ENCODE measurements around the gene EID1.
"Not testable (repeated sequence)": the region's sequence is repeated elsewhere in the genome, so short reads cannot be mapped to it uniquely, and the experiment has no call there.

EID1 gene

DNA sequence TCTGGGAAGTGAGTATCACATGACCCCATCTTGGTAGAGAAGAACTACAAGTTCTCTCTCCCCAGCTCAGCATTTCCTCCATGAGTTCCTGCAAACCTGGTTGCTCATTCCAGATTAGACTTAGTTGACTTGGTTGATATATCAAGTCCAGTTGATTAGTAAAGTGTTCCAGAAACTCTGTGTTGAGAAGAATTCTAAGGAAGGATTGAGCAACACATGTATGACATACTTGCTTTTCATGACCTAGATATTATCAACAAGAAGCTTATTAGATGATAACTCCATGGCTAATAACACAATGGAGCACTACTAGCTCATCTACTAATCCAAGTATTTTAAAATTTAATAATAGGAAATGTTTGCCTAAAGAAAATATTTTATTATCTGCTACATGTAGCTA lies 6.4 kb upstream of the EID1 start:
- DNase-seq, result no peak

DNA sequence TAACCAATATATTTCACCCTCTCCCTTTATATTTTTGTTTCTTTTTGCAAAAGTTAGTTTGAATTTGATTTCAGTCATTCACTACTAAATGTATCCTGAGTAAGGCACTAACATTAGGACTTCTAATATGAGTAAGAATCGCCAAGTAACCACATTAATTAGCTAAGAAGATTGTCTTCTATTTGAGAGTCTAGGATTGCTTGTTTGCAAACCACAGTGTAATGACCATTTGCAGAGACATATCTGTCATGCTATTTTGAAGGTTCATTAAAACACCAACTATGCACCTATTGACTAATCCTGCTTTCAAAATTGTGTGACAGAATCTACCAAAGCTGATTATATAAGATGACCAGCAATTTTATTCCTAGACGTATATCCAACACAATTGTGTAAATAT lies 5.3 kb upstream of the EID1 start:
- DNase-seq, result no peak

DNA sequence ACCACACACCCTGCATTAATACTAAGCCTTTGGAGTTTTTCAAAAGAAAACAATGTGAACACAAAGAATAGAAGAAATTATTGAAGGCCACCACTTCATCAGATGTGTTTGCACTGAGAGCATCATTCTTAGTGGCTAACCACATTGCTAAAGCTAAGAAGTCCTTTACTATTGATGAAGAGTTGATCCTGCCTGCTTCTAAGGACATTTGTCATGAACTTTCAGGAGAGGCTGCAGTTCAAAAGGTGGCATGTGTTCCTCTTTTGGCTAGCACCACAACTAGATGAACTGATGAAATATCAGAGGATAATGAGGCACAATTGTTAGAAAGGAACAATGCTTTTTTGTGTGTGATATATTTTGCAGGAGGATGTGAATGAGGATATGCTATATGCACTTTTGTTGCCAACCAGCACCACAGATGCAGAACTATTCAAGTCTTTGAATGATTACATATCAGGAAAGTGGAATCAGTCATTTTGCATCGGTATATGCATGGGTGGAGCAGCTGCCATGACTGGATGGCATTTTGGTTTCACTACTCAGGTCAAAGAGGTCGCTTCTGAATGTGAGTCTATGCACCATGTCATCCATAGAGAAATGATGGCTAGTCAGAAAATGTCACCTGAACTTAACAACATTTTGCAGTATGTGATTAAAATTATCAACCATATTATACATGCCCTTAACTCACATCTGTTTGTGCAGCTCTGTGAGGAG lies 2.5 kb upstream of the EID1 start:
- no peak for DNase-seq

DNA sequence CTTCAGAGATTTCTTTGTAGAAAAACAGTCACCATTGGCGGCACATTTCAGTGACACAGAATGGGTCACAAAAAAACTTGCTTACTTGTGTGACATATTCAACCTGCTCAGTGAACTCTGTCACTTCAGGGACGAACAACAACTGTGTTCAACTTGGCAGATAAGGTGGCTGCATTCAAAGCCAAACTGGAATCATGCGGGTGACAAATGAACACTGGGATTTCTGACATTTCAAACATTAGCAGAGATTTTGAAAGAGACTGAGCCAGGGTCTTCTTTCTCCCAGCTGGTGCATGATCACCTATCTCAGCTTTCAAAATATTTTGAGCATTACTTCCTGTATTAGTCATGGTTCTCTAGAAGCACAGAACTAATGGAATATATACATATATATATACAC lies 1.9 kb upstream of the EID1 start:
- DNase-seq, result no peak

DNA sequence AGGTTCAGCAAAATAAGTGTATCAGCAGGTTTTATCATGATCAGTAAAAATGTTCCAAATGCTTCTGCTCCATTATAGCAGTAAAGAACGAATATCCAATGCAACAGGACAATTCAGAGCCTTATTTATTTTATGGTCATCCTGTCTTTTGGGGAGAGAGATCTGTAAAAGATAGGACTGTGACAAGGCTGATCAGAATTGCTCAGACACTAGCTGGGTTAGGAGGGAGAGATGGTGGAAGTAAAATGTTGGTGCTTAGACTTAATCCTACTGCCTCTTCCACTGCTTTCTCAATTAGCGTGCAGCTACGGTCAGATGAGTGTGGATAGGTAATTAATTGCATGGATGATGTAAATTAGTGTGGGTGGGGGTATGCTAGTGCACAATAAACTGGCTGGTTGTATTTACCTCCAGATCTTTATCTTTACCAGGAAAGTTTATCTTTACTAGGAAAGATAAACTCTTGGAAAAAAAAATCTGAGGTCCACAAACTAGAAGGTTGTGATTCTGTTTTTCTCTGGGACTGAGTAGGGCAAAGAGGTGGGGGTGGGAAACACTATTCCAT lies 2.2 kb downstream of the EID1 start:
- DNase-seq, result no peak

DNA sequence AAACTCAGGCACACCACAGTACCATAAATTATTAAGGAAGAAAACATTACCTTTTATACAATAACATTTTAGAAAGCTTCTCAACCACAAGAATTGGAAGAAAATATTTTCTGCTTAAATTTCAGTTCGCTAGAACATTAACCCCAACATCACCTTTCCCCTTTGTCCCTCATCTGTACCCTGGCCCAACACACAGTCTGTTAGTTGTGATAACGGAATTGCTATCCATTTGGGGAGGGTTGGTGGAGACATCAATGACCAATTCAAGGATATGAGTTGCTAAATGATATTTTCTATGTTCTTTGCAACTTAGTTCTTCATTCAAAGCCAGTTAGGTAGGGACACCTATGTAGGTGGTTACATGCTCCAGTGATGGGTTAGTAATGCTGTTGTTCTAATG lies 5.8 kb downstream of the EID1 start:
- DNase-seq, result no peak

DNA sequence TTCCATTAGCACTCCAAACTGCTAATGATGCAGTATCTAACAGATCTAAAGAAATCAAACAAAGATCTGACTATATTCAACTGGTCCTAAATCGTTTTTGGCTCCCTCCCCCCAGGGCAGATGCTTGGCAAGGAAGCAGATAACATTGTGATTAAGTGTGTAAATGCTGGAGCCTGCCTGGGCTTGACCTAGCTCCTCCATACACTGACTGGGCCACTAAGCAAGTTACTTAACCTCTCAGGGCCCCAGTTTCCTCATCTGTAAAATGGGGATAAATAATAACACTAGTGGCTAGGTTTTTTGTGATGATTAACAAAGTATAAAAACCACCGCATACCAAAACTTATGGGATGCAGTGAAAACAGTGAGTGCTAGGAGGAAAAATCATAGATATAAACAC lies 9.2 kb downstream of the EID1 start:
- no peak for DNase-seq

DNA sequence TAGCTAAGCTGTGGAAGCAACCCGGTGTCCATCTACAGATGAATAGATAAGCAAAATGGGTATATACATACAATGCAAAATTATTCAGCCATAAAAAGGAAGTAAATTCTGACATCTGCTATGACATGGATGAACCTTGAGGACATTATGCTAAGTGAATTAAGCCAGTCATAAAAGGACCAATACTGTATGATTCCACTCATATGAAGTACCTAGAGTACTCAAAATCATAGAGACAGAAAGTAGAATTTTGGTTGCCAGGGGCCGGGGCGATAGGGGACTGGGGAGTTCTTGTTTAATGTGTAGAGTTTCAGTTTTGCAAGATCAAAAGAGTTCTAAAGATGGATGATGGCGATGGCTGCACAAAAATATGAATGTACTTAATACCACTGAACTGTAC lies 10.3 kb downstream of the EID1 start:
- no peak for DNase-seq

DNA sequence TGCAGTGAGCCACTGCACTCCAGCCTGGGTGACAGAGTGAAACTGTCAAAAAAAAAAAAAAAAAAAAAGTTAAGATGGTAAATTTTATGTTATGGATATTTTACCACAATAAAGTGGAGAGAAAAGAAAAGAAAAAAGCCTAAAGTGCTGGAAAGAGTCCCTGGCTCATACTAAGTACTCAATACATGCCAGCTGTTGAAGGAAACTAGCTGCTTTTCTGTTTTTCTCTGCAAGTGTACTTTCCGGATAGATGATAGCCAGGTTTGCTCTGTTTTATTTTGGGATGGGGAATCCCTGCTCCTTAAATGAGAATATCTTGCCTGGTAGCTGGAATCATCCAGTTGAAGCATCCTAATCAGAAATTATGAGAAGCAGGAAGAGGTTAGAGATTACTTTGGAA lies 10.9 kb downstream of the EID1 start:
- no peak for DNase-seq

DNA sequence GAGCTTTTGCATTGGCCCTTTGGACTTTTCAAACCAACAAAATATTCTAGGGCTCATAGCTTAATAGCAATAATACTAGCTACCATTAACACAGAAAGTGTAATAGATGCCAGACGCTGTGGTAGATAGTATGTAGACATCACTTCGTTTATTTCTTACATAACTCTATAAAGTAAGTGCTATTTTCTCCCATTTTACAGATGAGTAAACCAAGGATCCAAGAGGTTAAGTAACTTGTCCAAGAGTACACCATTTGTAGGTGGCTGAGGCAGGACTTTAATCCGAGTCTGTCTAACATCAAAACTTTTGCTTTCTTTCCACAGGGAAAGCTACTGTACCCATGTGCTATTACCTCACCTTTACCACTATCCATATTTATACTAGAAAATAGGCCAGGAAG lies 12.0 kb downstream of the EID1 start:
- no peak for DNase-seq

DNA sequence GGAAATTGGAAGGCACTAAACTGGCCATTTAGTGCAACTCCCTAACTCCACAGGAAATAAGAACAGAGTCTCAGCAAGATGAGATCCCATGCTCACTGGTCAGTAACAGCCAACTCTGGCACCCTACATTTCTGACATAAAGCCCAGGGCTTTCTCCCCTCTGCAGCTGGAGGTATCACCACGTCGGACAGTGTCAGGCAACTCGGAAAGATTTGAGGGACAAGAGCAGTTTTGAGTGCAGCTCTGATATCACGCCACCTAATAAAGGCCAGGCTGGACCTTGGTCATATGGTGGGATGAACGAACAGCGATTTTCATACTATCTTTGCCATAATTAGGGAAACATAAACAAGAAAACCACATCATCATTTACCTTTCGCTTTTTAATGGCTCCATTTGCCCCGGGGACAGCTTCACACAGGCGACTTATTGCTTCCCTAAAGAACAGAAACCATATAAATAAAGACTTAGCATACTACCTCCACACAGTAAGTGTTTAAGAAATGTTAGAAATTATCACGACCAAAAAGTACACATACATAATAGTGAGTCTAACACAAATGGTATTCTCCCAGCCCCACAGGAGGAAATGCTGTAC lies 12.5 kb downstream of the EID1 start:
- no peak for DNase-seq

DNA sequence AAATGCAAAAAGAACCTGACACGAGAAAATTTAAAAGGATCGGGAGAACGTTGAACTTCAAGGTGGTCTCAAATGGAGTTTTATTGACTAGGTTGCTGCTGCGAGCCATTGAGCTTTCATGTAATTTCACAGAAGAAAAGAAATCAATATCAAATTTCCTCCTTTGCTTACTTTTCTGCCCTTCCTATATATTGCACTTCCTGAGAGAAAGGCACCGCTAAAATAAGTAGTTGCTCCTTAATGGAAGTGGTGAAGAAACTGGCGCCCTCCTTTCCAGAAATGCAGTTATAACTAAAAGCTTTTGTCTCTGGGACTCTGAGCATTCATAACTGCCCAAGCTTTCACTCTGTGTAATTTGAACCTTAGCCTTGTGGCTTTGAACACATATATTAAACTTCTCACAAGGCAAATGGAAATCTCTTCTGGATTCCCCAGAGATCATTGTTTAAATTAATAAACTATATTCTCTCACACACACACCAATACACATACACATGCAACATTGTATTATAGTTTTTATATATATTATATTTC lies 13.4 kb downstream of the EID1 start:
- no peak for DNase-seq

DNA sequence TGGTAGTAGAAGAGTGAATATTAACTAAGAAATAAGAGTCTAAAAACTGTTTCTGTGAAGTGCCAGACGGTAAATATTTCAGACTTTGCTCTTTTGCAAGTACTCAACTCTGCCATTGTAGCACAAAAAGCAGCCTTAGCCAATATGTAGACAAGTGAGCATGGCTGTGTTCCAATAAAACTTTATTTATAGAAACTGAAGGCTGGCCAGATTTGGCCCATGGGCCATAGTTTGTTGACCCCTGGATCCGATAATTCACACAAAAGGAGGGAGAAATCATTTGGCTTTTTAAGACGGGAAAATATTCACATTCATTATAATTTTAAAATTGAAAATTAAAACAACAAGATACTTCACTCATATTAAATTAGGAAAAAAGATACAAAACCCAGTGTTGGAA lies 15.4 kb downstream of the EID1 start:
- DNase-seq, result no peak

DNA sequence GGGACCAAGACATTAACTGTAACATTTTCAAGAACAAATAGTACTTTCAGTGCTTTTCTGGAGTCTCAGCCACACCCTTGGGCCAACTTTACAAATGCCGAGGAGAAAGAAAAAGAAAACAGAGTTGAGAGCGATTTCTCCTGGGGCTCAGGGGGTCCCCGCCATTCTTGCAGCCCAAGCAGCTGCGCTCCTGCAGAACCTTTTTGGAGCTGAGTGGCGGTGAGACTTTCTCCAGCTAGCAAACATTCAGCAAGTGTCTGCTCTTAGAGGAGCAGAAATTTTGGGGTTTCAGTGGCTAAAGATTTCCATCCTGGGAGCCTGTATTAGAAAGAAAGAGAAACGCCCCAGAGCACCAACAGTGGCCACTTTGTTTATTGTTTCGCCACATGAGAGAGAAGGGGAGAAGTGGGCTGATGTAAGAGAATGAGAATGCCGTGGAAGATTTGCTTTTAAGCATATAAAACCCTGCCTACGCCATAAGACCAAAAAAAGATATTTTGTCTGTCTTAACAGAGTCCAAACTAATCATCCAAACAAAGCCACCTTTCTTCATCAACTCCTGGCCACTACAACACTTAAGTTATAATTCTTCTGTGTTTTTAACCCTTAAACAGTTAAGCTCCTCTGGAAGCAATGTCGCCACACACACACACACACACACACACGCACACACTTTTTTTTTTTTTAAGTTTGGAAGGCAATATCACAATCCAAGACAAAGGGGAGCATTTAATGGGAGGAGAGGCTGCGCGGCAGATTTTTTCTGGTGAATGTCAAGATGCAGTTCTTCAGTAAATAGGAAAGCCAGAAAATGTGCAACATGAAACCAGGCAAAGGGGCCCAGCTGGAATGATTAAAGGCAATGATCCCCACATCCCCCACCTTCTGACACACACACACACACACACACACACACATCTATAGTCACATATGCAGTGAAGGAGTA lies 19.2 kb downstream of the EID1 start:
- no peak for DNase-seq

DNA sequence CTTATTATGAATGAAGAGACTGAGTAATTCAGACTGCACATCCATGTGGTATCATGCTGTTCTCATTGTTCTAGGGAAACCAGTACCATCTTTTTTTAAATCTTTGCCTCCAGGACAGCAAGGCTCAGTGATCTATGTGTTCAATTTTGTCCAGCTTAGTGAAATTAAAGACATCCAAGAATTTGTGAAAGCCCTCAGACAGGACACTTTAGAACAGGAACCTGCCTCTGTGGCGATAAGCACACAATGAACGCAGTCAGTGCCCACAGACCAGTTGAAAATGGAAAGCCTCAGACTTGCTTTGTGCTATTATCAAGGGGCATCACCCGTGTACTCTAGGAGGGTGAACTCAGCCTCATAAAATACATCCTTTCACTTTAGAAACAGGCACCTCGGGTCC lies 20.1 kb downstream of the EID1 start:
- no peak for DNase-seq

DNA sequence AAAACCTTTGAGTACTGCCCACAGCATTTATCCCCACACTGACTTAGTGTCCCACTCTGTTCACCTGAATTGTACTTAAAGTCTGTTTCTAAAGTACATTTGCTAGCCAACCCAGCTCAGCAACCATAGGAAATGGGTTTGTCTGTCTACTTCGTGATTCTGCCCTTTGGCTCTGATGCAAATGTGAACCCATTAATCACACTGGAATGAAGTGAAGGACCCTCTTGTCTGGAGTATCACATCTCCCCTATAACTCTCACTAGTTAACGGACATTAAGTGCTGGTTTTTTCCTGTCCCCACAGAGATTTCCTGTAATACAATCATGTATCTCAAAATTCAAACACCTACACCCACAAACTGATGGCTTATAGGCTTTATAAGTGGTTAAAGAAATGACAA lies 20.5 kb downstream of the EID1 start:
- DNase-seq, result no peak

DNA sequence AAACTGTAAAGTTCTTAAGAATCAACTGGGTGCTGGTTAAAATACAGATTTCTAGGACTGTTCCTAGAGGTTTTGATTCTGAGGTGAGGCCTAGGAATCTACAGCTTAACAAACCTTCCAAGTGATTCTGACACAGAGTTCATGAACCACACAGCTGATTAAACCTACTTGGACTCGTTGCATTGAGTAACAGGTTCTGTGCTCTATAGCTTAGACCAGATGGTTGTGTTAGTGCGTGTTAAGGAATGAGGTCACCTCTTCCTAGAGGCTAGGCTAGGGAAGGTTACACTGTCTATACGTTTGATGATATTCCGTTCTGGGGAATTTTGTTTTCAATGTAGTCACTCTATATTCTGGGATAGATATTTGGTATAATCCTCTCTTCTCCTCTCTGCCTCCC lies 21.9 kb downstream of the EID1 start:
- DNase-seq, result no peak

DNA sequence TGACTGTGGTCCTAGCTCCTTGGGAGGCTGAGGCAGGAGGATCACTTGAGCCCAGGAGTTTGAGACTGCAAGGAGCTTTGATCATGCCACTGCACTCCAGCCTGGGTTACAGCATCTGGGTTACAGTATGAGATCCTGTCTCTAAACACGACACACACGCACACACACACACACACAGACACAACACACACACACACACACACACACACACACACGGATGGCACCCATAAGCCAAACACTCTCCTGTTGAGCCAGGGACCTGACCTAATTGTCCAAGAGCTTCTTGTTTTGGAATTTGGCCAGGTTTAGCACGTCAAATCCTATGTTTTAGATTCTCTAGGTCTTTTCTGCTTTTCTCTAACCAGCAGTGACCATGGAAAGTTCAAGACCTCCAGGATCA lies 26.8 kb downstream of the EID1 start:
- DNase-seq, result no peak

DNA sequence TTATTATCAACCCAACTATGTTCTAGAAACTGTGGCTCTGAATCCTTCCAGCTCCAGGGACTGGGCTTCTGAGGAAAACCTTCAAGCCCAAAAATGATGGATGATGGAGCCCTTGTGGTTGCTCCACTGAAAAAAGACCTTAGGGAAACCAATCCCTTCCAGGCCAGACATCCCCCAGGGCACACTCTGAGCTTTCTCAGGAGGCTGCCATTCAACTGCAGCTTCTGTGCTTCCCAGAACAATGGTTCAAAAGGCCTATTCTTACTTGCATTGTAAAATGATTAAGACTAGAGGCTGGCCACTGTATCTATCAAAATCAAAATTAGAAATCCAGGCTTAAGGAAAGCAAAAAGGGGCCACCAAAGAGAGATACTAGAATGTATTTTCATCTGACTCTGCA lies 27.3 kb downstream of the EID1 start:
- no peak for DNase-seq

DNA sequence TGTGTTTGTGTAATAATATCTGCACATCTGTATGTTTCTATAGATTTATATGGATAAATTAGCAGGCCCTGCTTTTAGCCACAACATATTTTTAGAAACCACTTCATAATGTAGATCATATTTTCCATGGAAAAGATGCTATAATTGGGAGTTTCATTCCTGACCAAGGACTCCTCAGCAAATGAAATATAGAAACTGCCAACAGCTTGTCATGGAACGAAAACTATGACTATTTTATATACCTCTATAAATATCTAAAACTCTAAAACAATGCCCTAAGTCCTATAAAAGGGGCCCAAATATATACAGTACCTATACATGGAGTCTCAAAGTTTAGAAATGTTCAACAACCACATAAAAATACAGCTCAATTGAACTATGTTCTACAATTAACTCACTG lies 27.9 kb downstream of the EID1 start:
- no peak for DNase-seq

DNA sequence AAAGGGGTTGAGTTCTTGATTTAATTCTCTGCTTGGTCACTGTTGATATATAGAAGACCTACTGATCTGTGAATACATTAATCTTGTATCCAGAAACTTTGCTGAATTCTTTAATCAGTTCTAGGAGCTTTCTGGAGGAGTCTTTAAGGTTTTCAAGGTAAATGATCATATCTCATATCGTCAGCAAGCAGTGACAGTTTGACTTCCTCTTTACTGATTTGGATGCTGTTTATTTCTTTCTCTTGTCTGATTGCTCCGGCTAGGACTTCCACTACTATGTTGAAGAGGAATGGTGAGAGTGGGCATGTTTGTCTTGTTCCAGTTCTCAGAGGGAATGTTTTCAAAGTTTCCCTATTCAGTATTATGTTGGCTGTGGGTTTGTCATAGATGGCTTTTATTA lies 31.4 kb downstream of the EID1 start:
- not testable (repeated sequence) for DNase-seq

DNA sequence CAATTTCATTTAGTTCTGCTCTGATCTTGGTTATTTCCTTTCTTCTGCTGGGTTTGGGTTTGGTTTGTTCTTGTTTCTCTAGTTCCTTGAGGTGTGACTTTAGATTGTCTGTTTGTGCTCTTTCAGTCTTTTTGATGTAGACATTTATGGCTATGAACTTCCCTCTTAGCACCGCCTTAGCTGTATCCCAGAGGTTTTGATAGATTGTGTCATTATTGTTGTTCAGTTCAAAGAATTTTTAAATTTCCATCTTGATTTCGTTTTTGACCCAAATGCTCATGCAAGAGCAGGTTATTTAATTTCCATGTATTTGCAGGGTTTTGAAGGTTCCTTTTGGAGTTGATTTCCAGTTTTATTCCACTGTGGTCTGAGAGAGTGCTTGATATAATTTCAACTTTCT lies 32.6 kb downstream of the EID1 start:
- DNase-seq, result not testable (repeated sequence)

DNA sequence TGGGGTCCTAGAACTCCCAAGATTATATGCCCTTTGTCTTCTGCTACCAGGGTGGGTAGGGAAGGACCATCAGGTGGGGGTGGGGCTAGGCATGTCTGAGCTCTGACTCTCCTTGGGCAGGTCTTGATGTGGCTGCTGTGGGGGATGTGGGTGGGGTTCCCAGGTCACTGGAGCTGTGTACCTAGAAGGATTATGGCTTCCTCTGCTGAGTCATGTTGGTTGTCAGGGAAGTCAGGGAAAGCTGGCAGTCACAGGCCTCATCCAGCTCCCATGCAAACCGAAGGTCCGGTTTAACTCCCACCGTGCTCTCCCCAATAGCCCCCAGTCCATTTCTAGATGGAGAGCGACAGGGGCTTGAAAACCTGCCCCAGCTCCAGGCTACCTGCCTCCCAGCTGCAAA lies 35.2 kb downstream of the EID1 start:
- DNase-seq, result no peak

DNA sequence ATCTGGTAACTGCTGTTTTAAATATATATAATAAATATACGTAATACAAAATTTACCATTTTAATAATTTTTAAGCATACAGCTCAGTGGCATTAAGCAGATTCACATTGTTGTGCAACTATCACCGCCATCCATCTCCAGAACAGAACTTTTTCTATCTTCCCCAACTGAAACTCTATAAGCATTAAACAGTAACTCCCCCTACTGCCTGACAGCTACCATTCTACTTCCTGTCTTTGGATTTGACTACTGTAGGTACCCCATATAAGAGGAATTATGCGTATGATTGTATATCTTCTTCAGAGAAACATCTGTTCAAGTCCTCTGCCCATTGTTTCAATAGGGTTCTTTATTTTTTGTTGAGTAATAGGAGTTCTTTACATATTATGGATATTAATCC lies 36.8 kb downstream of the EID1 start:
- DNase-seq, result no peak
